ENCODE results near the gene BEND5.
A peak's percentile ranks its signal among the peaks of the same experiment; 100 is the strongest.

BEND5 gene

GRCh38 chr1:48777219-48777895 lies 666 bp upstream of the BEND5 start:
- peaks cover 47% of the 10 kb centered on the region for H3K4me1 Mint-ChIP-seq
- H3K4me3 Mint-ChIP-seq = peak overlapping the region; percentile 86 to 93
- DNase-seq = no peak
- ATAC-seq = no peak
- peak overlapping the region; percentile 57 to 84 for H3K27ac Mint-ChIP-seq
- no peaks in the 10 kb centered on the region for H3K27me3 Mint-ChIP-seq
- H3K9me3 Mint-ChIP-seq = no peaks in the 10 kb centered on the region

- ATAC-seq = peak; percentile 39
- Mint-ChIP-seq H3K27me3 (no peaks in the 10 kb centered on the region), H3K27ac (peak overlapping the region; percentile 75 to 96), H3K4me1 (peaks cover 57% of the 10 kb centered on the region), H3K9me3 (no peaks in the 10 kb centered on the region), H3K4me3 (peak overlapping the region; percentile 88 to 98)
- no peak for DNase-seq
Observed at GRCh38 chr1:48775831-48776392, 779 bp downstream of the BEND5 start.

- H3K27ac Mint-ChIP-seq = peak overlapping the region in 1 of 2 donors; percentile 63
- no peaks in the 10 kb centered on the region for H3K27me3 Mint-ChIP-seq
Observed at GRCh38 chr1:48773133-48773532, 3.6 kb downstream of the BEND5 start.

GRCh38 chr1:48772211-48772610 lies 4.5 kb downstream of the BEND5 start:
- no peaks in the 10 kb centered on the region for H3K9me3 Mint-ChIP-seq
- ATAC-seq (no peak), DNase-seq (no peak)
- peaks cover 78% of the 10 kb centered on the region for H3K4me1 Mint-ChIP-seq
- no peaks in the 10 kb centered on the region for H3K27me3 Mint-ChIP-seq
- no peak overlapping the region for H3K27ac Mint-ChIP-seq
- peak overlapping the region in 1 of 2 donors; percentile 58 for H3K4me3 Mint-ChIP-seq

More at GRCh38 chr1:48773133-48773532, 3.6 kb downstream of the BEND5 start:
- DNase-seq = no peak
- Mint-ChIP-seq H3K4me1 (peaks cover 78% of the 10 kb centered on the region), H3K4me3 (peak overlapping the region; percentile 31 to 61), H3K9me3 (no peaks in the 10 kb centered on the region)
- ATAC-seq = peak; percentile 55

GRCh38 chr1:48771561-48771960 lies 5.1 kb downstream of the BEND5 start:
- H3K27me3 Mint-ChIP-seq = no peaks in the 10 kb centered on the region
- no peak for ATAC-seq
- H3K9me3 Mint-ChIP-seq = no peaks in the 10 kb centered on the region
- no peak overlapping the region for H3K27ac Mint-ChIP-seq
- DNase-seq = no peak
- H3K4me3 Mint-ChIP-seq = no peak overlapping the region
- H3K4me1 Mint-ChIP-seq = peaks cover 83% of the 10 kb centered on the region

- DNase-seq (no peak), ATAC-seq (no peak)
- Mint-ChIP-seq H3K4me1 (peaks cover 73% of the 10 kb centered on the region), H3K27ac (no peak overlapping the region), H3K4me3 (no peak overlapping the region), H3K27me3 (no peaks in the 10 kb centered on the region), H3K9me3 (no peaks in the 10 kb centered on the region)
Observed at GRCh38 chr1:48767975-48768510, 8.6 kb downstream of the BEND5 start.

- H3K27me3 Mint-ChIP-seq = no peaks in the 10 kb centered on the region
- H3K27ac Mint-ChIP-seq = no peak overlapping the region
- ATAC-seq (no peak), DNase-seq (no peak)
- no peaks in the 10 kb centered on the region for H3K9me3 Mint-ChIP-seq
- H3K4me1 Mint-ChIP-seq = peaks cover 72% of the 10 kb centered on the region
- no peak overlapping the region for H3K4me3 Mint-ChIP-seq
Observed at GRCh38 chr1:48765335-48765734, 11.4 kb downstream of the BEND5 start.

GRCh38 chr1:48761986-48762385 lies 14.7 kb downstream of the BEND5 start:
- no peak overlapping the region for H3K4me3 Mint-ChIP-seq

GRCh38 chr1:48761411-48761810 lies 15.3 kb downstream of the BEND5 start:
- ATAC-seq (no peak), DNase-seq (no peak)
- H3K27me3 Mint-ChIP-seq = no peaks in the 10 kb centered on the region
- H3K4me1 Mint-ChIP-seq = peaks cover 75% of the 10 kb centered on the region
- no peak overlapping the region for H3K4me3 Mint-ChIP-seq
- no peak overlapping the region for H3K27ac Mint-ChIP-seq
- H3K9me3 Mint-ChIP-seq = no peaks in the 10 kb centered on the region

More at GRCh38 chr1:48761986-48762385, 14.7 kb downstream of the BEND5 start:
- H3K4me1 Mint-ChIP-seq = peaks cover 75% of the 10 kb centered on the region
- ATAC-seq = no peak
- no peaks in the 10 kb centered on the region for H3K9me3 Mint-ChIP-seq
- H3K27me3 Mint-ChIP-seq = no peaks in the 10 kb centered on the region
- no peak for DNase-seq
- H3K27ac Mint-ChIP-seq = peak overlapping the region in 1 of 2 donors; percentile 79

- H3K4me3 Mint-ChIP-seq = no peak overlapping the region
- ATAC-seq (no peak), DNase-seq (no peak)
- no peaks in the 10 kb centered on the region for H3K9me3 Mint-ChIP-seq
- no peaks in the 10 kb centered on the region for H3K27me3 Mint-ChIP-seq
- H3K27ac Mint-ChIP-seq = no peak overlapping the region
- H3K4me1 Mint-ChIP-seq = peaks cover 77% of the 10 kb centered on the region
Observed at GRCh38 chr1:48760857-48761256, 15.8 kb downstream of the BEND5 start.

GRCh38 chr1:48758976-48759375 lies 17.7 kb downstream of the BEND5 start:
- DNase-seq (no peak), ATAC-seq (no peak)
- no peaks in the 10 kb centered on the region for H3K27me3 Mint-ChIP-seq
- no peak overlapping the region for H3K4me3 Mint-ChIP-seq
- H3K9me3 Mint-ChIP-seq = no peaks in the 10 kb centered on the region
- peaks cover 74% of the 10 kb centered on the region for H3K4me1 Mint-ChIP-seq
- peak overlapping the region in 1 of 2 donors; percentile 77 for H3K27ac Mint-ChIP-seq

- H3K27ac Mint-ChIP-seq = no peak overlapping the region
- no peaks in the 10 kb centered on the region for H3K9me3 Mint-ChIP-seq
- DNase-seq = no peak
- no peaks in the 10 kb centered on the region for H3K27me3 Mint-ChIP-seq
- no peak overlapping the region for H3K4me3 Mint-ChIP-seq
- peak; percentile 73 for ATAC-seq
- H3K4me1 Mint-ChIP-seq = peaks cover 61% of the 10 kb centered on the region
Observed at GRCh38 chr1:48757363-48757762, 19.3 kb downstream of the BEND5 start.

- H3K9me3 Mint-ChIP-seq = no peaks in the 10 kb centered on the region
- H3K27me3 Mint-ChIP-seq = no peaks in the 10 kb centered on the region
- ATAC-seq (peak; percentile 57), DNase-seq (no peak)
- peaks cover 55% of the 10 kb centered on the region for H3K4me1 Mint-ChIP-seq
- H3K4me3 Mint-ChIP-seq = peak overlapping the region; percentile 1 to 3
- H3K27ac Mint-ChIP-seq = peak overlapping the region in 1 of 2 donors; percentile 83
Observed at GRCh38 chr1:48756683-48757316, 19.9 kb downstream of the BEND5 start.

- H3K4me3 Mint-ChIP-seq = no peak overlapping the region
- no peak for ATAC-seq
- peaks cover 28% of the 10 kb centered on the region for H3K4me1 Mint-ChIP-seq
Observed at GRCh38 chr1:48753293-48753692, 23.4 kb downstream of the BEND5 start.

GRCh38 chr1:48750109-48750508 lies 26.6 kb downstream of the BEND5 start:
- no peak for ATAC-seq
- no peak overlapping the region for H3K27ac Mint-ChIP-seq
- no peak for DNase-seq

More at GRCh38 chr1:48753293-48753692, 23.4 kb downstream of the BEND5 start:
- no peak for DNase-seq
- H3K9me3 Mint-ChIP-seq = no peaks in the 10 kb centered on the region
- no peaks in the 10 kb centered on the region for H3K27me3 Mint-ChIP-seq
- H3K27ac Mint-ChIP-seq = no peak overlapping the region

GRCh38 chr1:48749068-48749467 lies 27.6 kb downstream of the BEND5 start:
- no peak for ATAC-seq
- no peak for DNase-seq
- no peak overlapping the region for H3K4me3 Mint-ChIP-seq
- no peaks in the 10 kb centered on the region for H3K9me3 Mint-ChIP-seq
- no peaks in the 10 kb centered on the region for H3K27me3 Mint-ChIP-seq
- H3K4me1 Mint-ChIP-seq = peaks cover 13% of the 10 kb centered on the region
- H3K27ac Mint-ChIP-seq = no peak overlapping the region

More at GRCh38 chr1:48750109-48750508, 26.6 kb downstream of the BEND5 start:
- Mint-ChIP-seq H3K4me1 (peaks cover 5% of the 10 kb centered on the region), H3K9me3 (no peaks in the 10 kb centered on the region), H3K27me3 (no peaks in the 10 kb centered on the region), H3K4me3 (no peak overlapping the region)

Data from stimulated activated naive CD8-positive, alpha-beta T cell treated with anti-CD3 and anti-CD28 coated beads, Interleukin-15, amount 100 ng/mL, for 72 hours (primary cell).